ENCODE data around the gene RNF222. TPM values are rescaled to one million over a fixed set of nuclear protein-coding genes. Genes with fewer than 3 reads are reported as not detected.

Gene RNF222
- total RNA-seq, 1 donor from 2014 or later: not detected

DNA sequence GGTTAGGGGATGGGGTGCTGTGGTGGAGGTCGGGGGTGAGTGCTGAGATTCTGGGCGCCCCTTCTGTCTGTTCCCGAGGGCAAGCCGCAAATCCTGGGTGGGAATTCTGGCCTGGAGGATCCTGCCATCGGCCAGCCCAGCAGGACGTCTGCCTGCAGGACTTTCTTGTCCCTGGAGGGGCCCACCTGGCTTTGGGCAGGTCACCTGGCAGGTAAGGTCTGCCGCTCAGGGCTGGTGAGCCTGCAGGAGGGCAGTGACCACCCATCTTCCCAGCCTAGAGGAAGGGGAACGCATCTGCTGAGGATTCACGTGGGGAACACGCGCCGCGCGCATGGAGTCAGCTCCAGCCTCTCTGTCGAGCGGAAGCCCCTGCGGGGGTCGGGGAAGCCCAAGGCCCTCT lies 5.4 kb downstream of the RNF222 start:
- H3K27ac ChIP-seq: no peak overlapping the region
- no peak for TF ChIP-seq CTCF (IDR thresholded peaks at IDR 0.05)
- no peak overlapping the region for H3K4me3 ChIP-seq
- ATAC-seq (peak; percentile 22), DNase-seq (no peak)
- H3K27me3 ChIP-seq: peaks cover 42% of the 10 kb centered on the region
- no peaks in the 10 kb centered on the region for H3K9me3 ChIP-seq
- H3K36me3 ChIP-seq: no peaks in the 10 kb centered on the region
- H3K4me1 ChIP-seq: no peaks in the 10 kb centered on the region
- intact Hi-C loops (cut with DNase I): no loop called here

- Histone ChIP-seq H3K36me3 (no peaks in the 10 kb centered on the region), H3K9me3 (no peaks in the 10 kb centered on the region), H3K4me1 (no peaks in the 10 kb centered on the region), H3K27me3 (peaks cover 36% of the 10 kb centered on the region), H3K27ac (no peak overlapping the region), H3K4me3 (no peak overlapping the region)
- no peak for TF ChIP-seq CTCF (IDR thresholded peaks at IDR 0.05)
- ATAC-seq: no peak
- DNase-seq: no peak
- intact Hi-C loops (cut with DNase I): no loop called here
These were observed 5.9 kb downstream of the RNF222 start for GRCh38 chr17:8391711-8392110.

DNA sequence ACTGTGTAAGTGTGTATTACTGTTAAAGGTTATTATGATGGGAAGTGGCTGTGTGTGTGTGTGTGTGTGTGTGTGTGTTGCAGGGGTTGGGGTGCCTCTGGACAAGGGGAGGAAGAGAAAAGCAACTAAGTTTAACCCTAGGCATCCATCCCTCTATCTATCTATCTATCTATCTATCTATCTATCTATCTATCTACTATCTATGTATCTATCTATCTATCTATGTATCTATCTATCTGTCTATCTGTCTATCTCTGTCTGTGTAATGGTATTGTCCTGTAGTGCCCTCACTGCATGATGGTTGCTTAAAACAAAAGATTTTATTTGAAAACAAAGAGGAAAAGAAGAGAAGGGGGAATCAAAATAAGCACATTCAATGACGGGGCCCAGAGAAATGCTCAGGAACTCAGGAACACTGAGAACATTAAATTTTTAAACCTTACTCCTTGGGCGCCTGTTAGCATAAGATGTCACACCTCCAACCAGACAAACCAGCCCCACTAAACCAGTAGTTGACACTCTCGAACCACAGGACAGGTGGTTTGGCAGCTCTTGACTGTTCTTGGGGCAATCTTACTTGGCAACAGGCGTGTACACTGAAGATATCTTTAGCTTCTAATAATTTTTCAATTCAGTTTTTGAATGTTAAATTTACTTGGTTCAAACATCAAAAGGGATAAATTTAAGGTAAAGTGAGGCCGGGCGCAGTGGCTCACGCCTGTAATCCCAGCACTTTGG lies 9.5 kb downstream of the RNF222 start:
- Histone ChIP-seq H3K4me3 (no peak overlapping the region), H3K27ac (no peak overlapping the region), H3K9me3 (no peaks in the 10 kb centered on the region), H3K36me3 (no peaks in the 10 kb centered on the region), H3K27me3 (peaks cover 4% of the 10 kb centered on the region), H3K4me1 (peaks cover 13% of the 10 kb centered on the region)
- intact Hi-C loops (cut with DNase I): no loop called here
- DNase-seq (no peak), ATAC-seq (no peak)
- no peak for TF ChIP-seq CTCF (IDR thresholded peaks at IDR 0.05)

DNA sequence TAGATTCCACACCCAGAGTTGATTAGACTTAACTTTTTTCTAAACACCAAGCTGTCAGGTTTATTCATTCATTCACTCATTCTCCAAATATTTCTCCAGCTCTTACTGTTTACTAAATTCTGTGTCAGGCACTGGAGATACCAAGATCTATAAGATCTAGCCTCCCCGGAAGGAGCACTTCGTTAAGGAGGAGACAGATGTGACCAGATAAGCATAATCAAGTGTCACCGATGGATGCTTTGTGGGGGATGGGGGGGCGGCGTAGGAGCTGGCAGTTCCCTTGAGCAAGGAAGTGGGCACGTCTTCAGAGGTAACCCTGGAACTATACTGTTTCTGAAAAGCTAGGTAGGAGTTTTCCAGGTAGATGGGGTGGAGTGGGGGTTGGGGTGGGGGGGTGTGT lies 10.8 kb downstream of the RNF222 start:
- ATAC-seq: no peak
- DNase-seq: no peak
- peaks cover 4% of the 10 kb centered on the region for H3K36me3 ChIP-seq
- H3K9me3 ChIP-seq: no peaks in the 10 kb centered on the region
- H3K27ac ChIP-seq: no peak overlapping the region
- H3K27me3 ChIP-seq: no peaks in the 10 kb centered on the region
- intact Hi-C loops (cut with DNase I): no loop called here
- peaks cover 17% of the 10 kb centered on the region for H3K4me1 ChIP-seq
- no peak overlapping the region for H3K4me3 ChIP-seq
- TF ChIP-seq CTCF (IDR thresholded peaks at IDR 0.05): no peak

- H3K36me3 ChIP-seq: peaks cover 23% of the 10 kb centered on the region
- H3K4me1 ChIP-seq: peaks cover 37% of the 10 kb centered on the region
- no peak for TF ChIP-seq CTCF (IDR thresholded peaks at IDR 0.05)
- no peak for DNase-seq
- no peak for ATAC-seq
- intact Hi-C loops (cut with DNase I): no loop called here
- H3K9me3 ChIP-seq: no peaks in the 10 kb centered on the region
- peak overlapping the region; percentile 11 for H3K27ac ChIP-seq
- H3K4me3 ChIP-seq: no peak overlapping the region
- H3K27me3 ChIP-seq: no peaks in the 10 kb centered on the region
These were observed 12.7 kb downstream of the RNF222 start for GRCh38 chr17:8384801-8385378.
